HG02970 (cell line): ENCODE measurements around the gene TBC1D14.

ENCODE experiments used
- ATAC-seq: cut with Tn5 transposase; IDR thresholded peaks from one replicate; pipeline ENCODE4 v1.9.1; 2021; ENCODE audit warnings: mild to moderate bottlenecking, moderate library complexity, moderate number of reproducible peaks; ENCODE audit not compliant: unreplicated experiment, low FRiP score

The TBC1D14 gene

GRCh38 chr4:7052923-7053715, 143.5 kb downstream of the TBC1D14 start:
- ATAC-seq: no peak

GRCh38 chr4:7054106-7054880, 144.7 kb downstream of the TBC1D14 start:
- ATAC-seq: no peak

- ATAC-seq: no peak
These were observed 145.7 kb downstream of the TBC1D14 start for GRCh38 chr4:7055111-7055989.

GRCh38 chr4:7055990-7056325, 146.3 kb downstream of the TBC1D14 start:
- ATAC-seq: no peak

GRCh38 chr4:7058792-7059191, 149.2 kb downstream of the TBC1D14 start:
- no peak for ATAC-seq

- no peak for ATAC-seq
These were observed 150.0 kb downstream of the TBC1D14 start for GRCh38 chr4:7059662-7060061.

- no peak for ATAC-seq
These were observed 150.9 kb downstream of the TBC1D14 start for GRCh38 chr4:7060346-7061150.

- no peak for ATAC-seq
These were observed 152.2 kb downstream of the TBC1D14 start for GRCh38 chr4:7061815-7062214.

- ATAC-seq: no peak
These were observed 153.2 kb downstream of the TBC1D14 start for GRCh38 chr4:7062816-7063215.

- ATAC-seq: no peak
These were observed 153.7 kb downstream of the TBC1D14 start for GRCh38 chr4:7063362-7063761.

- no peak for ATAC-seq
These were observed 156.4 kb downstream of the TBC1D14 start for GRCh38 chr4:7066006-7066405.

GRCh38 chr4:7066493-7066892, 156.9 kb downstream of the TBC1D14 start:
- ATAC-seq: no peak

GRCh38 chr4:7067126-7067451, 157.5 kb downstream of the TBC1D14 start:
- ATAC-seq: no peak

- ATAC-seq: peak; percentile 92
These were observed 158.0 kb downstream of the TBC1D14 start, which contains the start of gene GRPEL1 for GRCh38 chr4:7067452-7068278. Gene GRPEL1 (minus strand): TSS chr4:7068064. CDS start chr4:7068032, 32 bp downstream.

GRCh38 chr4:7068279-7068842, 158.7 kb downstream of the TBC1D14 start:
- no peak for ATAC-seq

GRCh38 chr4:7068883-7069282, 159.3 kb downstream of the TBC1D14 start:
- ATAC-seq: no peak

GRCh38 chr4:7070729-7071511, 161.3 kb downstream of the TBC1D14 start:
- no peak for ATAC-seq

- ATAC-seq: no peak
These were observed 163.4 kb downstream of the TBC1D14 start for GRCh38 chr4:7073059-7073458.
